Fibroblast of lung (primary cell): ENCODE measurements around the gene RABGAP1L.

Source experiments
- EZH2 ChIP-seq: IDR thresholded peaks from 2 replicates; pipeline ENCODE4 v1.5.1; 2012; ENCODE audit warnings: low read length, control low read depth, mild to moderate bottlenecking; ENCODE audit errors: missing control alignments
- TF ChIP-seq, protein P1 (sequence below), 2 donors: IDR thresholded peaks in 1 of 2; conservative IDR thresholded peaks in 1 of 2; 1 replicate in 1 of 2; 2 replicates in 1 of 2; pipeline ENCODE4 v1.5.1; 2011 to 2012; ENCODE audit warnings: low read length in 2 of 2, control low read depth in 1 of 2, inconsistent platforms in 1 of 2, low read depth in 1 of 2, mild to moderate bottlenecking in 1 of 2

- TF ChIP-seq, protein P1, sequence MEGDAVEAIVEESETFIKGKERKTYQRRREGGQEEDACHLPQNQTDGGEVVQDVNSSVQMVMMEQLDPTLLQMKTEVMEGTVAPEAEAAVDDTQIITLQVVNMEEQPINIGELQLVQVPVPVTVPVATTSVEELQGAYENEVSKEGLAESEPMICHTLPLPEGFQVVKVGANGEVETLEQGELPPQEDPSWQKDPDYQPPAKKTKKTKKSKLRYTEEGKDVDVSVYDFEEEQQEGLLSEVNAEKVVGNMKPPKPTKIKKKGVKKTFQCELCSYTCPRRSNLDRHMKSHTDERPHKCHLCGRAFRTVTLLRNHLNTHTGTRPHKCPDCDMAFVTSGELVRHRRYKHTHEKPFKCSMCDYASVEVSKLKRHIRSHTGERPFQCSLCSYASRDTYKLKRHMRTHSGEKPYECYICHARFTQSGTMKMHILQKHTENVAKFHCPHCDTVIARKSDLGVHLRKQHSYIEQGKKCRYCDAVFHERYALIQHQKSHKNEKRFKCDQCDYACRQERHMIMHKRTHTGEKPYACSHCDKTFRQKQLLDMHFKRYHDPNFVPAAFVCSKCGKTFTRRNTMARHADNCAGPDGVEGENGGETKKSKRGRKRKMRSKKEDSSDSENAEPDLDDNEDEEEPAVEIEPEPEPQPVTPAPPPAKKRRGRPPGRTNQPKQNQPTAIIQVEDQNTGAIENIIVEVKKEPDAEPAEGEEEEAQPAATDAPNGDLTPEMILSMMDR (conservative IDR thresholded peaks at IDR 0.05 in 1 of 2, IDR thresholded peaks at IDR 0.05 in 1 of 2; ENCODE audit: low read depth in 1 of 2, low read length in 2 of 2): no peak
- TF ChIP-seq EZH2: no peak
Observed at GRCh38 chr1:174204697-174205308, 45.5 kb downstream of the RABGAP1L start.
